ENCODE results near the gene INSYN2A. TPM values are rescaled to one million over a fixed set of nuclear protein-coding genes. Genes with fewer than 3 reads are reported as not detected.

INSYN2A gene
- total RNA-seq, 1 donor from 2014 or later, result 1.7 TPM

DNA sequence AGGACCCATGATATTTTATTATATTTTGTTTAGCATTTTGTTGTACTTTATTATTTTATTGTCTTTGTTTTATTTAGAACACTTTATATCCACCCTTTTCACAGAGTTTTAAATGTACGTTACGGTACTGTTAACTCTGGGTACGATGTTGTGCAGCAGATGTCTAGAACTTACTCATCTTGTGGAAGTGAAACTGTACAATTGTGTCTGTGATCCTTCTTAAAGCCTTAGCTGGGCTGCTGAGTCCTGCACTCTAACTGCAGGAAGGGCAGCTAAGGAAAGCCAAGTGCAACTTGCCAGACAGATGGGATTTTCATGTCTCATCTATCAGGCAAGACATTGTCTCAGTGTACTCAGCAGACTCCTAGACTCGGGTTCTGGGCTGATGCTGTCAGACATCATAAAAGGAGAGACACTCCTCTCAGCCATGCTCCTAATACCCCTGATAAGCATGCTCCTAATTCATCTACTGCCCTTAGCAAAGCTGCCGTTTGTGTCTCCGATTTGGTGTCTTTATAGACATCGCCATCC lies 14.6 kb upstream of the INSYN2A start:
- TF ChIP-seq, protein P1, sequence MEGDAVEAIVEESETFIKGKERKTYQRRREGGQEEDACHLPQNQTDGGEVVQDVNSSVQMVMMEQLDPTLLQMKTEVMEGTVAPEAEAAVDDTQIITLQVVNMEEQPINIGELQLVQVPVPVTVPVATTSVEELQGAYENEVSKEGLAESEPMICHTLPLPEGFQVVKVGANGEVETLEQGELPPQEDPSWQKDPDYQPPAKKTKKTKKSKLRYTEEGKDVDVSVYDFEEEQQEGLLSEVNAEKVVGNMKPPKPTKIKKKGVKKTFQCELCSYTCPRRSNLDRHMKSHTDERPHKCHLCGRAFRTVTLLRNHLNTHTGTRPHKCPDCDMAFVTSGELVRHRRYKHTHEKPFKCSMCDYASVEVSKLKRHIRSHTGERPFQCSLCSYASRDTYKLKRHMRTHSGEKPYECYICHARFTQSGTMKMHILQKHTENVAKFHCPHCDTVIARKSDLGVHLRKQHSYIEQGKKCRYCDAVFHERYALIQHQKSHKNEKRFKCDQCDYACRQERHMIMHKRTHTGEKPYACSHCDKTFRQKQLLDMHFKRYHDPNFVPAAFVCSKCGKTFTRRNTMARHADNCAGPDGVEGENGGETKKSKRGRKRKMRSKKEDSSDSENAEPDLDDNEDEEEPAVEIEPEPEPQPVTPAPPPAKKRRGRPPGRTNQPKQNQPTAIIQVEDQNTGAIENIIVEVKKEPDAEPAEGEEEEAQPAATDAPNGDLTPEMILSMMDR (IDR thresholded peaks at IDR 0.05; ENCODE audit: partially characterized antibody, unreplicated experiment), result no peak
- no peak for DNase-seq
- H3K4me1 Mint-ChIP-seq (ENCODE audit: low read depth, unreplicated experiment), result peaks cover 10% of the 10 kb centered on the region
- peaks cover 4% of the 10 kb centered on the region for H3K27me3 Mint-ChIP-seq (ENCODE audit: unreplicated experiment)
- H3K9me3 Mint-ChIP-seq (ENCODE audit: unreplicated experiment), result peaks cover 2% of the 10 kb centered on the region
- H3K36me3 Mint-ChIP-seq (ENCODE audit: unreplicated experiment), result no peaks in the 10 kb centered on the region
- H3K27ac Mint-ChIP-seq (ENCODE audit: unreplicated experiment), result no peak overlapping the region
- peak overlapping the region; percentile 15 for H3K4me3 Mint-ChIP-seq (ENCODE audit: unreplicated experiment)

DNA sequence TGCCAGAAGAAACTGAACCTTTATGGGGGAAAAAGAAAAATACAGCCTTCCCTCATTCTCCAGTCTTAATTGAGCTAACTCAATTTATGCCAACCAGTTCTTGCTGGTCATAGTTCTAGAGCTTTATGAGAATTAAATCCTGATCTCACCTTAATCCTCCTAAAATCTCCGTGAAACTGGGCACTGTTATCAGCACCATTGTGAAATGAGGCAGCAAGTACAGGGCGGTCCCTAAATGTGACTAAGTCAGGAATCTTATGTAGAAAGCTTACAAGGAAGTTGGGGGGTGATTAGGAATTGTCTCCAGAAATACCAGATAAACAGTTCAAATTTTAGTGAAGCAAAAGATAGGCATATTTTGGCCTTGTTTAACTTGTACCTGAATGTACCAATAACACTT lies 10.7 kb upstream of the INSYN2A start:
- no peaks in the 10 kb centered on the region for H3K27me3 Mint-ChIP-seq (ENCODE audit: unreplicated experiment)
- DNase-seq, result no peak
- H3K4me3 Mint-ChIP-seq (ENCODE audit: unreplicated experiment), result no peak overlapping the region
- H3K27ac Mint-ChIP-seq (ENCODE audit: unreplicated experiment), result no peak overlapping the region
- H3K4me1 Mint-ChIP-seq (ENCODE audit: low read depth, unreplicated experiment), result peaks cover 7% of the 10 kb centered on the region
- H3K36me3 Mint-ChIP-seq (ENCODE audit: unreplicated experiment), result no peaks in the 10 kb centered on the region
- TF ChIP-seq, protein P1 (IDR thresholded peaks at IDR 0.05; ENCODE audit: partially characterized antibody, unreplicated experiment), result no peak
- H3K9me3 Mint-ChIP-seq (ENCODE audit: unreplicated experiment), result no peaks in the 10 kb centered on the region

- TF ChIP-seq, protein P1 (IDR thresholded peaks at IDR 0.05; ENCODE audit: partially characterized antibody, unreplicated experiment), result no peak
- no peak overlapping the region for H3K27ac Mint-ChIP-seq (ENCODE audit: unreplicated experiment)
- no peak overlapping the region for H3K4me3 Mint-ChIP-seq (ENCODE audit: unreplicated experiment)
- no peaks in the 10 kb centered on the region for H3K27me3 Mint-ChIP-seq (ENCODE audit: unreplicated experiment)
- H3K4me1 Mint-ChIP-seq (ENCODE audit: low read depth, unreplicated experiment), result no peaks in the 10 kb centered on the region
- H3K36me3 Mint-ChIP-seq (ENCODE audit: unreplicated experiment), result no peaks in the 10 kb centered on the region
- no peaks in the 10 kb centered on the region for H3K9me3 Mint-ChIP-seq (ENCODE audit: unreplicated experiment)
- DNase-seq, result no peak
These were observed 6.7 kb upstream of the INSYN2A start for GRCh38 chr10:127203067-127203466.

DNA sequence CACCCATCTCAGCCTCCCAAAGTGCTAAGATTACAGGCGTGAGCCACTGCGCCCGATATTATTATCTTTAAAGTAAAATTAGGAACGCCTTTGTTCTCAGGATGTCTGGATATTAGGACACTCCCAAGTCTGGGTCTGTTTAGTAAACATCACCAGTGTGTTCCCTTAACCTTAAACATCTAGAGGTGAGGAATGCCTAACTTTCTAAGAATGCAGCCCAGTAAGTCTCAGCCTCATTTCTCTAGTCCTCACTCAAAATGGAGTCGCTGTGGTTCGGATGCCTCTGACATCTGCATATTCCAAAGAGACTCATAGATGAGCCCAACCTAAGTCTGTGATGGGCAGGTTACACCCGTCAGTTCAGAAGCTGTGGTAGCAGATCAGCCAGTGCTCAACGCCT lies 4.3 kb upstream of the INSYN2A start:
- Mint-ChIP-seq H3K4me1 (ENCODE audit: low read depth, unreplicated experiment) (no peaks in the 10 kb centered on the region), H3K27me3 (ENCODE audit: unreplicated experiment) (peaks cover 2% of the 10 kb centered on the region), H3K27ac (ENCODE audit: unreplicated experiment) (no peak overlapping the region)

GRCh38 chr10:127198721-127199120 lies 2.3 kb upstream of the INSYN2A start:
- Mint-ChIP-seq H3K27ac (ENCODE audit: unreplicated experiment) (no peak overlapping the region), H3K27me3 (ENCODE audit: unreplicated experiment) (peaks cover 4% of the 10 kb centered on the region), H3K9me3 (ENCODE audit: unreplicated experiment) (peaks cover 3% of the 10 kb centered on the region), H3K36me3 (ENCODE audit: unreplicated experiment) (no peaks in the 10 kb centered on the region), H3K4me3 (ENCODE audit: unreplicated experiment) (no peak overlapping the region), H3K4me1 (ENCODE audit: low read depth, unreplicated experiment) (no peaks in the 10 kb centered on the region)
- no peak for DNase-seq
- TF ChIP-seq, protein P1 (IDR thresholded peaks at IDR 0.05; ENCODE audit: partially characterized antibody, unreplicated experiment), result no peak

More for the DNA sequence above, 4.3 kb upstream of the INSYN2A start:
- Mint-ChIP-seq H3K4me3 (ENCODE audit: unreplicated experiment) (no peak overlapping the region), H3K36me3 (ENCODE audit: unreplicated experiment) (no peaks in the 10 kb centered on the region), H3K9me3 (ENCODE audit: unreplicated experiment) (peaks cover 3% of the 10 kb centered on the region)
- DNase-seq, result no peak
- TF ChIP-seq, protein P1 (IDR thresholded peaks at IDR 0.05; ENCODE audit: partially characterized antibody, unreplicated experiment), result no peak
